Right atrium auricular region (tissue), 2 donors: ENCODE results near the gene TMEM132C. TPM values are rescaled to one million over a fixed set of nuclear protein-coding genes. Genes with fewer than 3 reads are reported as not detected.

Experiments used
- DNase-seq: peaks from one replicate; pipeline ENCODE4 v3.0.0-alpha.2; 2019; ENCODE audit warnings: low spot score
- H3K27ac ChIP-seq, 2 donors: fragments of 200-600 bp; sonication (generic); 1 replicate in 1 of 2; 2 replicates in 1 of 2; pipeline ENCODE4 v1.5.1; 2016 to 2019
- H3K27me3 ChIP-seq, 2 donors: fragments of 200-600 bp; sonication (generic); one replicate each; pipeline versions ENCODE4 v1.5.1 to v1.6.0; 2017 to 2019
- H3K36me3 ChIP-seq: fragments of 200-600 bp; sonication (generic); one replicate; pipeline ENCODE4 v1.5.1; 2016
- H3K4me1 ChIP-seq, 2 donors: fragments of 200-600 bp; sonication (generic); one replicate each; pipeline versions ENCODE4 v1.5.1 to v1.6.0; 2017 to 2019
- H3K4me3 ChIP-seq, 2 donors: fragments of 200-600 bp; sonication (generic); 1 replicate in 1 of 2; 2 replicates in 1 of 2; pipeline ENCODE4 v1.5.1; 2017 to 2019; ENCODE audit warnings: mild to moderate bottlenecking in 1 of 2, moderate library complexity in 1 of 2
- H3K9me3 ChIP-seq, 2 donors: fragments of 200-600 bp; sonication (generic); one replicate each; pipeline ENCODE4 v1.5.1; 2019
- CTCF ChIP-seq, 2 donors: fragments of 200-600 bp; sonication (generic); IDR thresholded peaks; one replicate each; pipeline ENCODE4 v1.5.1; 2019; ENCODE audit warnings: antibody characterized with exemption in 2 of 2
- total RNA-seq, 2 donors: library from RNA; depleted of rRNA; stranded (reverse); fragments of >200 nt; gene quantifications; one replicate each; pipeline ENCODE4 v1.1.0, GENCODE V29; 2016

Gene TMEM132C
- total RNA-seq, 2 donors from 2014 or later: 5.3 to 10.5 TPM

DNA sequence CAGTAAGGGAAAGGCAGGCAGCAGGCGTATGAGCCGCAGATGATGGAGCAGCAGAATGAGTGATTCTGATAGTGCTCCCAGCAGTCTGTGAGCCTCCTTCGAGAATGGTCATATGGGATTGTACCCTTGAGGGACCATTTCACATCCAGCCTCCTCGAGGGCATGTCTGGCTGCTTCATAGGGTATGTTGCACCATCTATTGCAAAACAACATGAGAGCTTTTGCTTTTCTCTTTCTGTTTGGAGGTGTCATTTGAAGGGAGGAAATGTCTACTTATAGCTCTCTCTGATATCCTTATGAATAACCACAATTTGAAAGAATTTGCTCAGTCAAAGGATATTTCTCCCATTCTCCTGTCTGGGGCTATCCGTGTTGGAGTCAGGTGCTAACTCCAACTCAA lies 172.8 kb downstream of the TMEM132C start:
- no peak for TF ChIP-seq CTCF (IDR thresholded peaks at IDR 0.05)
- H3K27ac ChIP-seq: no peak overlapping the region
- H3K4me3 ChIP-seq: no peak overlapping the region
- DNase-seq: no peak
- no peaks in the 10 kb centered on the region for H3K27me3 ChIP-seq
- H3K36me3 ChIP-seq: no peaks in the 10 kb centered on the region
- no peaks in the 10 kb centered on the region for H3K9me3 ChIP-seq
- no peaks in the 10 kb centered on the region for H3K4me1 ChIP-seq

DNA sequence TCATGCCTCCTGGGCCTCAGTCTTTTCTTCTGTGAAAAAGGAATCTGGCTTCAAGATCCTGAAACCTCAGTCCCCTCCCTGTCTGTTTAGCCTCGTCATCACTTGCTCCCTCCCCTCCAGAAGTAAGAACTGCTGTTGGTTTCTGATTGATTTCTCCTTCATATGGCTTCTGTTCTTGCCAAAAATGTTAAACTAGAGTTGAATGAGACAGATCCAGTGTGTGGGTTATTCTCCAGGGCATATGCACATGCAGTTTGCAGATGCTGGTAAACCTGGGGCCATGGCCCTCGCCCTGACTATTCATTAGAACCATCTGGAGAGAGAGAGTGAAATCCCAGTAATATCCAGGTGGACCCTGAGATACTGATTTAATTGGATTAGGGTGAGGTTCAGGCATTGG lies 175.1 kb downstream of the TMEM132C start:
- no peak overlapping the region for H3K4me3 ChIP-seq
- H3K27ac ChIP-seq: no peak overlapping the region
- H3K4me1 ChIP-seq: no peaks in the 10 kb centered on the region
- no peak for TF ChIP-seq CTCF (IDR thresholded peaks at IDR 0.05)
- H3K27me3 ChIP-seq: no peaks in the 10 kb centered on the region
- no peaks in the 10 kb centered on the region for H3K36me3 ChIP-seq
- no peak for DNase-seq
- no peaks in the 10 kb centered on the region for H3K9me3 ChIP-seq

DNA sequence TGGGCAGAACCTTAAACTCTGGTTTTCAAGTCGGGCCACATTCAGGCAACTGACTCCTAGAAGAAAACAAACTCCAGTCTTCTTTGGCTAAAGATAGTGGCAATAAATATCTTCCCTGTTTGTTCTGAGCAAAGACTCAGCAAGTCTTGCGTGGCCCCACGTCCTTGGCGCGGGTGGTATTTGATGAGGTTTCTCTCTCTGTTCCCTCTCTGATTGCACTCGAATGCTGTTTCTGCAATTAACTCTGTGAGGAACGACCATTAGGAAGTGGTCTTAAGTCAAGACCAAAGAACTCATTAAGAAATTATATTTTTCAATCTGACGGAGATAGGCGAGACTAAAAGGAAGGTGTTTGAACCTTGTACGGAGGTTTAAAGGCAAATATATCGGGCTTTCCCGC lies 177.6 kb downstream of the TMEM132C start:
- Histone ChIP-seq H3K27me3 (no peaks in the 10 kb centered on the region), H3K4me1 (no peaks in the 10 kb centered on the region), H3K4me3 (no peak overlapping the region), H3K9me3 (no peaks in the 10 kb centered on the region), H3K27ac (no peak overlapping the region), H3K36me3 (no peaks in the 10 kb centered on the region)
- no peak for DNase-seq
- TF ChIP-seq CTCF (IDR thresholded peaks at IDR 0.05): no peak

DNA sequence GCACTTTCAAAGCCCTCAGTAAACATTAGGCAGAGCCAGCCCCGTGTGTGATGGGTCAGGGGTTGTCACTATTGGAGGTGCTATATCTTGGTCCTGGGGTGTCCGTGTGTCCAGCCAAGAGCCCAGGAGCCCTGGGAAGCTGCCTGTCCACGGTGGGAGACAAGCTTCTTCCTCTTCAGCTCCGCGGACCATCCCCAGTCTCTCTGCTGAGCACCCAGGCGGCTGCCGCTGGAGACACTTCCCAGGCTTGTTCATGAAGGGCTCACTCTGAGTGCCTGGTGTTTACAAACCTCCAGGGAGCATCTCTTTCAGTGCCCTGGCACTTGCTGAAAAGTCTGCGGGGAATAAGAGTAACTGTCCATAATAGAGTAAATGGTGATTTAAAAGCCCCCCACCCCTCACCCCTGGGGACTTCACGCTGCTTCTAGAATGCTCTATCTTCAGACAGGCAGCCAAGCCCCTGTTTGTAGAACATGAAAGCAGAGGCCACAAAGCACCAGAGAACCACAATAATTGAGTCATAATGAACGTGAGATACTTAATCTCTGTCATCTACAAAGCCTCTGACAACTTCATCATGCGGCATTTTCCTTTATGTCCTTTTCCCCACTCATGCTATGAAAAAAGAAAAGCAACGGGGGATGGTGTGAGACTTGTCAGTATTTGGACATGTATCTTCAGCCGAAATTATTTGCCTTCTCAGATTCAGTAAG lies 178.6 kb downstream of the TMEM132C start:
- no peaks in the 10 kb centered on the region for H3K4me1 ChIP-seq
- no peak for TF ChIP-seq CTCF (IDR thresholded peaks at IDR 0.05)

DNA sequence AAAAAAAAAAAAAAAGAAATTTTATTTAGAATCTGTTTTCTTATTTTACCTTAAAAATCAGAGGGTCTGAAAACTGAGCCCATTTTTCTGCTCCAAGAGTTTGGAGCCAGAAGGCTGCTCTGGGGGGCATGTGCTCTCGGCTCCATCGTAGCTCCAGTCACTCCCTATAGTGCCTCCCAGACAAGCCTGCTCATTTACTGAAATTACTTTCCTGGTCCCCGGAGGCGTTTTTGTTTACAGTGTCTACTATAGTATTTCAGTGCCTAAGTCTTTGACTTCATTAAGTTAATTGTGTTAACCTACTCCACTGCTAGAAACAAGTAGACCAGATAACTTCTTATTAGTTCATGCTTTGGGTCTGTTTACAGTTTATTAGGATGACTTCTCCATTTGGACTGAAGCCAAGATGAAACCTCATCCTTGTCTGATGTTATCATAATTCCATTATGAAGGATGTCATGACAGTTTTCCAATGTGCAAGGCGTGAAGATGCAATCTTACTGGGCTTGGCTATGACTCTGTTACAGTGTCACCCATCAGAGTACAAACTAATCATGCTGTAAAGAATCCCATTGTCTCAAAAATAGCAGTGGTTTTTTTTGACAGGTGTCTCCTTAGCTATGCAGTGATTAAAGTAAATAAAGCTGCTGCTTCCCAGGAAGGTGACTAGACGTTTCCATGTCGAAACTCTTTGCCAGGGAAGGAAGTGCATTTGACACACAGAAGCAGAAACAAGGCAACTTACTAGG lies 182.3 kb downstream of the TMEM132C start:
- Histone ChIP-seq H3K9me3 (no peaks in the 10 kb centered on the region), H3K4me1 (no peaks in the 10 kb centered on the region), H3K27me3 (no peaks in the 10 kb centered on the region), H3K36me3 (no peaks in the 10 kb centered on the region), H3K4me3 (no peak overlapping the region), H3K27ac (no peak overlapping the region)
- no peak for DNase-seq
- TF ChIP-seq CTCF (IDR thresholded peaks at IDR 0.05): no peak

More for the DNA sequence above, 178.6 kb downstream of the TMEM132C start:
- Histone ChIP-seq H3K27ac (no peak overlapping the region), H3K4me3 (no peak overlapping the region), H3K27me3 (no peaks in the 10 kb centered on the region), H3K9me3 (no peaks in the 10 kb centered on the region), H3K36me3 (no peaks in the 10 kb centered on the region)
- no peak for DNase-seq
